ENCODE results near the gene DAGLA.

GRCh38 chr11:61693922-61694601 lies 13.9 kb downstream of the DAGLA start:
- TF ChIP-seq CTCF (IDR thresholded peaks at IDR 0.05) (no peak), POLR2AphosphoS5 (IDR thresholded peaks at IDR 0.05) (no peak), EP300 (IDR thresholded peaks at IDR 0.05; ENCODE audit: low read depth) (no peak), POLR2A (IDR thresholded peaks at IDR 0.05) (no peak)
